ELF-1 (cell line): ENCODE measurements around the gene OSBPL3.

Experiments
- DNase-seq: peaks from one replicate; pipeline ENCODE4 v3.0.0-alpha.2; 2016; ENCODE audit warnings: low read depth, low spot score

The OSBPL3 gene

DNA sequence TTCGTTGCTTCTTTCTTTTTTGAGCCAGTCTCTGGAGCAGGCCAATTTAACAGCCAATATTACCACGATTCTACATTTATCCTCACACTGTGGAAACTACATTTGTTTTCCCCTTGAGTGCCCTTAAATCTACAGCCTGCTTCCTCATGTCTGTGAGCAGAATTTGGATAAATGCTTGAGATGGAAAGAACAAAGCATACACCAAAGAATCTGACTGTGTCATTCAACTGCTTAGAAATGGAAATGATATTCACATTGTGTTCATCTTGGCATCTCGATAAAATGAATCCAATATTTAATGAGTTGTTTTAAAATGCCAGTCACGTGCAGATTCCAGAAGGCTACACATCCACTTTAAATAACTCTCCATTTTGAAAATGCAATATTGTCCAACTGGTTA is 181.7 kb downstream of the OSBPL3 start:
- DNase-seq: no peak

DNA sequence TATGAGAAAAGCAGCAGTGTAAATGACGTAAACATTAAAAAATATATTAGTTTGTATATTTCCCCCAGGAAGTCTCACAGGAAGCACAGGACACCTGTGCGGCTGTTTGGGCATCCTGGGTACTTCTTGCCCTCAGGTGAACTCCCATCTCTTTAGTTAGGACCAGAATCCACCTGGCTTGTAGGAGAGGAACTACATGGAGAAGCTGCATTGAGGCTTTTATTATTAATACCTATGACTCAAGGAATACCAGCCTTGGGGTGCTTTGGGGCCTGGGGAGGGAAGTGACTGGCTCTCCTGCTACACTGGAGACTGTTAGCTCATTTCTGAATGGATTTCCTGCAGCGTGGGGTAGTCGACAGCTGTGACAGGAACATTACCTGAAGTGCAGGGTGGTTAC is 182.7 kb downstream of the OSBPL3 start:
- no peak for DNase-seq

DNA sequence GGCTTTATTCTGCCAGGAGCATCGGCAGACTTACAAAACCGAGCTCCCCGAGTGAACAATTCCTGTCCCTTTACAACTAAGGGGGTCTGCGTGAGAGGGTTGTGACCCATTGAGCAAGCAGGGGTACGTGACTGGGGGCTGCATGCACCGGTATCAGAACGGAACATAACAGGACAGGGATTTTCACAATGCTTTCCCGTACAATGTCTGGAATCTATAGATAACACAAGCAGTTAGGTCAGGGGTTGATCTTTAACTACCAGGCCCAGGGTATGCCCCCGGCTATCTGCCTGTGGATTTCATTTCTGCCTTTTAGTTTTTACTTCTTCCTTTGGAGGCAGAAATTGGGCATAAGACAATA is 184.6 kb downstream of the OSBPL3 start:
- DNase-seq: no peak

DNA sequence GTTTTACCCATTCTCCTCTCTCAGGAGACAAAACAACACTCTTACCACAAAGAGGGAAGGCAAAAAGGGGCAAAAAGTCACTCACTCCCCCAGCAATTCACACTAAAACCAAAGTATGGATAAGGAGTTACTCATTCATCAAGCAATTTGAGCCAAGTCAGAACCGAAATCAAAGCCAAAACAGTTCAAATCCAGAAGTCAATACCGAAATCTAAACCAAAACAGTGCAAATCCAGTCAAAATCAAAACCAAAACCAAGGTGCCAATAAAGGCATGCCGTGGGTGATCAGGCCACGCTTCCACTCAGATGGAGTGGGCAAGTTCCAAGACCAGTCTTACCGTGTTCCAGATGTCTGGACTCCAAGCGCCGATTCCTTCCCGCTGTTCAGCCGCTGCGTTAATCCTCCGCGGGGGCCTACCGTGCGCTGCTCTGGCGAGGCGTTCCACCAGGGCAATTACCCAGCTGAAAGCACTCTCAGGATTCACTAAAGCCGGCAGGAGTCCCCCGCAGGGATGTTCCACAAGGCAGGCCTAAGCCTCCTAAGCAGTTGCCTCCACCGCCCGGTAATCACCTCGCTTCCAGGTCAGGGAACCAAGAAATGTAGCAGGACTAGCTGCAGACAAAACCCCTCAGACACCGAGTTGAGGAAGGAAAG is 185.1 kb downstream of the OSBPL3 start:
- peak; percentile 70 for DNase-seq

DNA sequence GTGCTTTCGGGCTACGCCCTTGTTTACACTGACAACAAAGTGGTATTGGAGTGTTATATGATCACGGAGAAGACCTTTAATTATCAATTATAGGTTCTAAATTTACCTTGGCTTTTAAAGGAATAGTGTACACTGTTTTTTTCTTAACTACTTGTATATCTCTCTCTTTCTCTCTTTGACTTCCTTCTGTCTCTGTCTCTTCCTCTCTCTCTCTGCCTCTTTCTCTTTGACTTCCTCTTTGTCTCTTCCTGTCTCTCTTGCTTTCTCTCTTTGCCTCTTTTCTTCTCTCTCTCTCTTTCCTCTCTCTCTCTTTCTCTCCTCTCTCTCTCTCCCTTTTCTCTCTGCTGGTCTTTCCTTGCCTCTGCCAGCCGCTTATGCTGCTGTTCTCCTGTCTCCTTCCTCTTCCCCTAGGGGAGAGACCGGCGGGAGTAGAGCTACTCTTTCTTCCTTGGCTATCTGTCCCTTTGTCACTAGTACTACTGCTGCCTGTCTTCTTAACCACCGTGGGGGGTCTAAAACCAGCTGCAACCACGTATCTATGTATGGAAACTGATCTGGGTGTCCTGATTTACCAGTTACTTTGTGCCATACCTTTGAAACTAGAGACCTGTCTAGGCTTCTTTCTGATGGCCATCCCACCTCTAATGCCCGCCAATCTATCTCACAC is 185.9 kb downstream of the OSBPL3 start:
- no peak for DNase-seq

DNA sequence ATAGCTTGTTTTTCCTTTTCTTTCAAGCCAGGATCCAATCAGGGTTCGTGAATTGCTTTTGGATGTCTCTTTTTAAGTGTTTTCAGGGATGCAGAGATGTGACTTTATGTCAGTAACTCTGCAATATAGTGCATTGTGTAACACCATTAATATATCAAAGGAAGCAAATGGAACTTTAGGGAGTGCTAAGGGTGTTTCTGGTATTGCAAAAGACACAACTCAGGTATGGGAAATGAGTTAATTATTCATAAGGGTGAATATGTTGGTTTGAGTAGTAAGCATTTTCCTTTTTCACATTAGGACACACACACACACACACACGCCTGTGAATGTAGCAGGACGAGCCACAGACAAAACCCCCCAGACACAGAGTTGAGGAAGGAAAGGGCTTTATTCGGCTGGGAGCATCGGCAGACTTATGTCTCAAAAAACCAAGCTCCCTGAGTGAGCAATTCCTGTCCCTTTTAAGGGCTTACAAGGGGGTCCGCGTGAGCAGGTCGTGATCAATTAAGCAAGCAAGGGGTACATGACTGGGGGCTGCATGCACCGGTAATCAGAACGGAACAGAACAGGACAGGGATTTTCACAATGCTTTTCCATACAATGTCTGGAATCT is 190.9 kb downstream of the OSBPL3 start:
- DNase-seq: no peak

DNA sequence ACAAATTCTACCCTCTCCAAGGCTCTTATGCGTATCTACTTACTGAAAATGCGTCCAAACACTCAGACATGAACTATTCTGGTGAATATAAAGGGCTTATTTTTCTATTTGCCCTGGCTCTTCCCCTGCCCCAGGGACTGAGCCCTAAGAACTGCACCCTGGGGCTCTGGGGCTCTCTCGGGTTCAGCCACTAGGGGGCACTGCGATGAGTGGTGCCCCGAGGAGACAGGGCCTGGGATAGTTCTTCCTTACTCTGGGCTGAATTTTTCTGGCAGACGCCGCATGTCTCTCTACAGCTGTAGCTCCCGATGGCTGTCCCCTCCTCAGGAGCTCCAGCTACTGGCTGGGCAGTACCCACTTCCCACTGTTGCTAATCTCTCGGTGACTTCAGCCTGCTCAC is 191.9 kb downstream of the OSBPL3 start:
- no peak for DNase-seq

DNA sequence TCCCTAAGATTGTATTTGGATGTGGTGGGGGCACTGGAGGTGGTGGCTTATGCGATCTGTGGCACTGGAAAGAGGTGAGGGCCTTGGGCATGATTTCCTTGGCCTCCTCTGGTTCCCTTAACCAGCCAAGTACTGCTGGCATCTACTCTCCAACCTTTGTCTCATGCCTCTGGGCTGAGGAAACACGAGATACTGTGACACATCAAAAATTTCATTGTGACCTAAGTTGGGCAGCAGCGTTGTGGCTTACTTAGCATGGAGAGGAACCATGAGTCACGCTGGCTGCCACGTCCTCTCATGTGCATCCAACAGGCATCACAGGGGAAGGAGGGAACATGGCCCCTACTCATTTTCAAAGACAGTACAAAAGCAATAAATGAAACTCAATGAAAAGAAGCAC is 193.0 kb downstream of the OSBPL3 start:
- no peak for DNase-seq

DNA sequence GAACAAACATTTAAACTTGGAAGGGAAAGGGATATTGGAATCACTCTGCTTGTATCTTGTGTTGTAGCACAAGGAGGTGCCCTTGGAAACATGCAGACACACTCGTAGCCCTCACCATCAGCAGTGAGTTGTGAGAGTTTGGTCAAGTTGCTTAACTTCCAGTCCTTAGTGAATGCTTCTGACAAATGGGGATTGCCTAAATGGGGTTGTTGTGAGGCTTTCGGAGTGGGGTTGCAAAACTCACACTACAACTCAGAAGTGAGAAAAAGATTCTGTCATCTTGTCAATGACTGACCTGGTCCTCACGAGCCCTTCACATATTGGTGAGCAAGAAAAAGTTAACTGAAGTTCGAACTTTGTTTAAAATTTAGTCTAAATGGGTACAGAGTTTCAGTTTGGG is 193.7 kb downstream of the OSBPL3 start:
- no peak for DNase-seq

DNA sequence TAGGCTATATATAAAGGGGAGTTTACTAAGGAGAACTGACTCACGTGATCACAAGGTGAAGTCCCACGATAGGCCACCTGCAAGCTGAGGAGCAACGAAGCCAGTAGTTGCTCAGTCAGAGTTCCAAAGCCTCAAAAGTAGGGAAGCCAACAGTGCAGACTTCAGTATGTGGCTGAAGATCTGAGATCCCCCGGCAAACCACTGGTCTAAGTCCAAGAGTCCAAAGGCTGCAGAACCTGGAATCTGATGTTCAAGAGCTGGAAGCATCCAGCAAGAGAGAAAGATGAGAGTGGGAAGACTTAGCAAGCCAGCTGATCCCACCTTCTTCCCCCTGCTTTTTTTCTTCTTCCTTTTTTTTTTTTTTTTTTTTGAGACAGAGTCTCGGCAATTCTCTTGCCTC is 195.7 kb downstream of the OSBPL3 start:
- no peak for DNase-seq

DNA sequence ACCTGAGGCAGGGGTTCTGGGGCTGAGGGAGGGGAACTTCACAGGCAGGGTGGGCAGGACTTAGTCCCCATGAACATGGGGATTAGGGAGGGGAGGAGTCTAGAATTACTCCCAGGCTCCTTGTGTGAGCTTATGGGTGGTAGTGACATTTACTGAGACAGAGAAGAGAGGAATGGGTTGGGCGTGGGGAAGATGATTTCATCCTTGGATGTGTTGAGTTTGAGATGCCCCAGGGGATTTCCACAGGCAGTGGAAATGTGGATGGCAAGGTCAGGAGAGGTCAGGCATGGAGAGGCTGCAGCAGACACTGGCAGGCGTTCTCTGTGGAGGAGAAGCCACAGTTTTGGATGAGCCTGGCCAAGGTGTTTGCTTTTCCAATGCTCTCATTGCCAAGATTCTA is 196.3 kb downstream of the OSBPL3 start:
- no peak for DNase-seq

DNA sequence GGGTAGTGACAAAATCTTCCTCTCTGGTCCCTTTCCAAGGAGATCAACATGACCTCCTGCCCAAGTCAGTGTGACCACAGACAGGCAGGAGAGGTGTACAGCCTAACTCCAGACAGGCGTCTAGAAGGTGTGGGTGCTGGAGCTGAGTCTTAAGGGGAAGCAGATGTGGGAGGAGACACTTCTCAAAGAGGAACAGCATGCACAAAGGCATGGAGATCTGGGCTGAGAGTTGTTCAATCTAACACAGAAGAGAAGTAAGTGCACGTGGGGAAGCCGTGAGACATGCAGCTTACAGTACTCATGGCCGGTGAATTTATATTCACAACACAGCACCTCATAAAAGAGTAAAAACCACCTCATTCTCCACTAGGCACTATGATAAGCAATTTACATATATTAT is 198.9 kb downstream of the OSBPL3 start:
- no peak for DNase-seq

DNA sequence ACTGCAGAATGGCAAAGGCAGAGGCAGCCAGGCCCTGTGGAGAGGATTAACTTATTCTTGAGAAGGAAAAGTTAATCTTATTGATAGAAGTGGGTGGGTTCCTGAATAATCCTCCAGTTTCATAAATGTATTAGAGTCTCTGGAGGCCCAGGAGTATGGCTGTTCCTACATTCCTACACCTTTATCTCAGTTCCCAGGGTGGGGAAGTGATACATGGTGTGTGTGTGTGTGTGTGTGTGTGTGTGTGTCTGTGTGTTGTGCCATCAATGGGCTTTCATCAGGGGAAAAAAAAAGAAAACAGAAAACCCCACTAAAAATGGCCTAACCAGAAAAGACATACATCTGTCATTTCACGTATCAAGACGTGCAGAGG is 200.7 kb downstream of the OSBPL3 start:
- no peak for DNase-seq

DNA sequence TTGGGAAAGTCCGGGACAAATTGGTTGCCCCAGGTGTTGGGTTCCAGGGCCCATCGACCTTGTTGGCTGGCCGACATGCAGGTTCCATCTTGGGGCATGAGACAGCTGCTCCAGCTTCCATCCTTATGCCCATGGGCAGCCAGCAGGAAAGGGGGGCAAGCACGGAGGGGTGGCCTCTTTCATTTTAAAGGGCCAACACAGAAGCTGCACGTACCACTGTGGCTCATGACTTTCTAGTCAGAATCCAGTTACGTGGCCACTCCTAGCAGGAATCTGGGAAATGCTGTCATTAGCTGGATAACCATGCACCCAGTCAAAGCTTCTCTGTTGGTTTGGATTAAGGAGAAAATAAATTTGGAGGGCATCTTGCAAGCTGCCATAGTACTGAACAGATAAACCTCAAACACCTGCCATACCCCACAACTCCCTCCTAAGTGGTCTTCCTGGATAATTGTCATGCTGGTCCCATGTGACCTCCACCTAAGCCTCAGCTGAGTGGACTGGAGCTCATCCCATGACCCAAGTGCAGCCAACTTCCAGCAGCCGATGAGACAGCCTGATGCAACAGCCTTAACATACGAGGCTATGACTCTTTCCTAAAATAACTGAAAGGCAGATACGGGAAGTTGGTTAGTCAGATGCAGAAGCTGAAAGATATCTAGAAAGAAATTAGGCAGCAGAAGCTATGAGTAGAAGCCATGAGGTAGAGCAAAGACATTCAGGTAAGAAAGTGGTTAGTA is 201.3 kb downstream of the OSBPL3 start:
- DNase-seq: no peak

DNA sequence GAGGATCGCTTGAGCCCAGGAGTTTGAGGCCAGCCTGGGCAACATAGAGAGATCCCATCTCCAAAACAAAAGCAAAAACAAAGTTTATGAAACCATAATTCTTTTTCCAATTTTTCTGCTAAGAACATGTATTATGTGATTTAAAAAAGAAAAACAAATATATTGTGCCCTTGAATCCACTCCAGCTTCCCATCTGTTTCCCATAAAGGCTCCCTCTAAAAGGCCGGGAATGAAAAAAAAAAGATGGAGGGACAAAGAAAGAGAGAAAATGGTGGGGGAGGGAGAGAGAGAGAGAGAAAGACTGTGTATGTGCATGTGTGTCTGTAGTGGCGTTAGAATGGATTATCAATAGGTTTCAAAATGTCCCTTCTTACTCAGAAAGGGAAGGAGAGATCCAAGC is 202.2 kb downstream of the OSBPL3 start:
- DNase-seq: no peak

DNA sequence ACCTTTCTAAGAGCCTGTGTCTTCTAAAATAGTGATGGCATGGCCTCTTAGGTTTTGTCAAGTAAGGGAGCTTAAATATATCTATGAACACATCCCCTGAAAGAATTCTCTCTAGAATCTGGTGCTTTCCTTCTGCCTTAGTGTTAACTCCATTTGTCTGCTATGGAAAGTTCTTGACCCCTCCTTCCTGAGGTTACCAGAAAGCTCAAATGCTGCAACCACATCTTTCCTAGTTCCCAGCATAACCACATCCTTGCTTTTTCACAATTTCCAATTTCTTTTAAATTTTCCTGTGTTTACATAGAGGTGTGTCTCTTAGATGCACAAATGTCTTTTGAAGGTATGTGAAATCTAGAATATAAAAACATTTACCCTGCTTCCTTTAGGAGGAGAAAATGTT is 206.3 kb downstream of the OSBPL3 start:
- no peak for DNase-seq

DNA sequence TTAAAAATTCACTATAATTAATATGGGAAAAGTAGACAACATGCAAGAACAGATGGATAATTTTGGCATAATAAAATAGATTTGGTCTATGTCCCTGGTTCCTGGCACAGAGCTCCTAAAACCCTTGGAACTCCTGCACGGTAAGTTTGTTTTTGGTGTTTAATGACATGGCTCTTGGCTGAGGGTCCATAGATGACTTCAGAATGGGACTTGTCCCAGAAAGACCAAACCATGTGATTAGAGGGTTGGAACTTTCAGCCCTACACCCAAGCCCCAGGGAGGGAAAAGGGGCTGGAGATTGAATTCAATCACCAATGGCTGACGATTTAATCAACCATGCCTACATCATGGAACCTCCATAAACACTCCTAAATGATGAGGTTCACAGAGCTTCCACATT is 210.1 kb downstream of the OSBPL3 start:
- DNase-seq: no peak

DNA sequence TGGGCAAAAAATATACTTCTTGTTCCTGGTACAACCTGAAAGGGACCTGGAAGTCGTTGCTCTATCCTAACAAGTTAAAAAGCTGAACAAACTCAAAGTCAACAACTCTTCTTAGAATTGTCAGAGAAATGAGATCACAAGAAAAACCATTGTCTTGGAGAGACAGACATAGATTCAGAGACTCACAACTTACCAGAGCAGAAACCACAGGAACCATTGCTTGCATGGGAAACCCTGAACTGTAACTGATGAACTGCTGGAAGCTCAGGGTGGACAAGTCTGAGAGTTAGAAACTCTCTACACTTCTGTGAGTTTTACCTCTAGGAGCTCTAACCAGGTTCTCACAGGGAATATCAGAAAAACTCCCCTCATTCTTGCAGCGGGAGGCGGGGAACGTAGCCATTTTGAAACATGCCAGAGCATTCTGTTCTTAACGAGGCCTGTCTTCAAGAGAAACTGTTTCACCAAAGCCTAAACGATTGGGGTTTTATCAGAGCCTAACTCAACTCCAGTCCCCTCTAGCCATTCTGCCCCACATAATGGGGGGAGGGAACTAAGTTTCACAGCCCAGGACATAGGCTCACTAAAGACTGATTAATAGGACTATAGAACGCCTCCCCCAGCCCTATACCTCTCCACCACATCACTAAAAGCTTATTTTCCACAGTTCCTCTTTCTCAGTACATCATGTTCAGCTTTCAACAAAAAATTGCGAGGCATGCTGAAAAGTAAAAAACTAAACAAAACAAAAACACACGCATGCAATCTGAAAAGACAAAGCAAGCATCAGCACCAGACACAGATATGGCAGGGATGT is 210.8 kb downstream of the OSBPL3 start:
- DNase-seq: no peak

DNA sequence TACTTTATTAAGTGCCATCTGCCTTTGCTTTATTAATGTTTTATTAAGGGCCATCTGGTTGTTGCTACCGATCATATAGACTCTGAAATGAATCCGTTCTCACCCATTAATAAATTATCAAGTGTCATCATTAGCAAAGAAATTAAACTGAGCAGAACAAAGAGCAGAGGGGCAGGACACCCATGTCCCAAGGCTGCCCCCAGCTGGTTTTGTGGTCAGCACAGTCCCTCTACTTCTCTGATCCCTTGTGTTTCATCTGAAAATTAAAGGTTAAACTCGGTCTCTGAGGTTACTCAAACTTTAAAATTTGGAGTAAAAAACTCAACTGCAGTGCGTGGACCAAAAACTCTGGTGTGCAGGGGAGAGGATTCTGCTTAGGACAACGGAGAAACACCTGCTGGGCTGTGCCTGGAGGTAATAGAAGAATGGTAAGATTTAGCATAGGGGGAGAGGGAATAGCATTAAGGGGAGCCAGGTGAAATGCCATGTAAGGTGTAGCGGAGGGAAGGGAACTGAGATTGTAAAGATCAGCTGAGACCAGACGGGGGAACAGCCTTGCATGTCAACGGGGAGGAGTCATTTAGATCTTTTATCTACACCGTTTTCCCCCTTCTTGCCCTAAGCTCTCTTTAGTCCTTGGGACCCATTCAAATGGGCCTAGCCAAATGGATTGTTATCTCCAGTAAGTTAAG is 212.0 kb downstream of the OSBPL3 start:
- DNase-seq: no peak

DNA sequence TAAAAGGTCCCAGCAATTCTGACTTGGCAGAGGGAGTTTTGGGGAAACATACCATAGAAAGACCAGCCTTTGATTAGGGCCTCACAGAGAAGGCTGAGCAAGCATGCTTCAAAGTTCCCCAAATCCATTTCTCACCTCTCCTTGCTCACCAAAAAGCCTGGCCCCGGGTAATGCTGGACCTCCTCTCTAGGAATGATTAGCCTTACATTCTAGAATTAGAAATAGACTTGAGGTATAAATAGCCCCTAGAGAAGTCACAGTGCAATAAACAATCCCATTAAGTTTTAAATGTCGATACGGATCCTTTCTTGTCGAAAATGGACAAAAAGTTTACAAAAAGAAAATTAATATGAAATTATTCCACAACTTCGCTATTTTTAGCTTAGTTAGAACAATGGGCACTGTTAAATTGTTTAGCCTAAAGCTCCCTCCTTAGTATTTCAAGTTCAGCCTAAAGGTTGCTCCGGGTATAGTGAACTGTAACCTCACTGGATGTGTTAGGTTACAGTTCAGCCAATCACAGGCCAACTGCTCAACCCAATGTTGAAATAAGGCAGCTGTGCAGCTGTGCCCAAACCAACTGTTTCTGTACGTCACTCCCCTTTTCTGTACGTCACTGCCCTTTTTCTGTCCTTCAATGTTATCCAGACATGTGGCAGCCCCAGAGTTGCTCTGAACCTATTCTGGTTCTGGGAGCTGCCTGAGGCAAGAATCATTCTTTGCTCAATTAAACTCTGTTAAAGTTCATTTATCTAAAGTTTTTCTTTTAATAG is 214.8 kb downstream of the OSBPL3 start:
- no peak for DNase-seq

DNA sequence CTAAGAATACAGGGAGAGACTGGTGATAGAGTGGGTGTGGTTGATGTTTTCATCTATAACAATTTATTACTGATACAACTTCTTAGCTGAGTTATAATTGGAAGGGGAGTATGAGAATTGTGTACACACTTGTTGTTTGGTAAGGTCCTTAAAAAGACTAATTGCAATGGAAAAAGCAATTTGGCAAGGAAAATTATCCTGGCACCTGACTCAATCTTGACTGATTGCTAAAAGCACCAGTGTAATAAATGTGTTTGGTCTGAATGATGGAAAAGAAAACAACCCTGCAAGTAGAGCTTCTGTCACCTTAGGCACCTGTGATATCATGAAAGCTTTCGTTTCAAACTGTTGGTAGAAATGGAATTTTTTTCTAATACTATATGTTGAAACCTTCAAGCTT is 216.0 kb downstream of the OSBPL3 start:
- DNase-seq: no peak
